GM06990 (cell line): ENCODE data around the gene DCAF5.

ENCODE experiments used
- DNase-seq: peaks from one replicate; pipeline ENCODE4 v3.0.0-alpha.2; 2011; ENCODE audit not compliant: insufficient read length; ENCODE audit errors: extremely low read depth
- H3K27me3 ChIP-seq: replicated peaks from 2 replicates; pipeline ENCODE4 v1.6.0; 2011; ENCODE audit warnings: low read length; ENCODE audit not compliant: control insufficient read depth, insufficient read depth
- H3K36me3 ChIP-seq: 2 replicates; pipeline ENCODE4 v1.5.1; 2011; ENCODE audit warnings: low read length; ENCODE audit not compliant: control insufficient read depth, insufficient read depth
- H3K4me3 ChIP-seq: replicated peaks from 2 replicates; pipeline ENCODE4 v1.5.1; 2011; ENCODE audit warnings: low read depth, mild to moderate bottlenecking, control low read depth, low read length
- TF ChIP-seq, protein P1 (sequence below): IDR thresholded peaks from 2 replicates; pipeline ENCODE4 v1.5.1; 2011; ENCODE audit warnings: low read length, control low read depth, mild to moderate bottlenecking, inconsistent platforms; ENCODE audit not compliant: insufficient read depth, poor library complexity, severe bottlenecking

The DCAF5 gene

DNA sequence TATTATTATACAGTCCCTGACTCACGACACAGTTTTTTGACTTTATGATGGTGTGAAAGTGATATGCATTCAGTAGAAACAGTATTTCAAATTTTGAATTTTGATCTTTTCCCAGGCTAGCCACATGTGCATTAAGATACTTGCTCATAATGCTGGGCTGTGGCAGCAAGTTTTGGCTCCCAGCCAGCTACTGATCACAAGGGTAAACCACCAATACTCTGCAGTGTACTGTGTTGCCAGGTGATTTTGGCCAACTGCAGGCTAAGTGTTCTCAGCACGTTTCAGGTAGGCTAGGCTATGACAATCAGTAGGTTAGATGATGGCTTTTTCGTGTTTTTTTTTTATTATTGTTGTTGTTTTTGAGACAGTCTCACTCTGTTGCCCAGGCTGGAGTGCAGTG lies 104.5 kb downstream of the DCAF5 start:
- TF ChIP-seq, protein P1, sequence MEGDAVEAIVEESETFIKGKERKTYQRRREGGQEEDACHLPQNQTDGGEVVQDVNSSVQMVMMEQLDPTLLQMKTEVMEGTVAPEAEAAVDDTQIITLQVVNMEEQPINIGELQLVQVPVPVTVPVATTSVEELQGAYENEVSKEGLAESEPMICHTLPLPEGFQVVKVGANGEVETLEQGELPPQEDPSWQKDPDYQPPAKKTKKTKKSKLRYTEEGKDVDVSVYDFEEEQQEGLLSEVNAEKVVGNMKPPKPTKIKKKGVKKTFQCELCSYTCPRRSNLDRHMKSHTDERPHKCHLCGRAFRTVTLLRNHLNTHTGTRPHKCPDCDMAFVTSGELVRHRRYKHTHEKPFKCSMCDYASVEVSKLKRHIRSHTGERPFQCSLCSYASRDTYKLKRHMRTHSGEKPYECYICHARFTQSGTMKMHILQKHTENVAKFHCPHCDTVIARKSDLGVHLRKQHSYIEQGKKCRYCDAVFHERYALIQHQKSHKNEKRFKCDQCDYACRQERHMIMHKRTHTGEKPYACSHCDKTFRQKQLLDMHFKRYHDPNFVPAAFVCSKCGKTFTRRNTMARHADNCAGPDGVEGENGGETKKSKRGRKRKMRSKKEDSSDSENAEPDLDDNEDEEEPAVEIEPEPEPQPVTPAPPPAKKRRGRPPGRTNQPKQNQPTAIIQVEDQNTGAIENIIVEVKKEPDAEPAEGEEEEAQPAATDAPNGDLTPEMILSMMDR, result no peak
- no peak overlapping the region for H3K4me3 ChIP-seq
- H3K36me3 ChIP-seq, result peaks cover 2% of the 10 kb centered on the region
- no peak for DNase-seq
- H3K27me3 ChIP-seq, result no peaks in the 10 kb centered on the region

GRCh38 chr14:69047255-69047654 lies 105.7 kb downstream of the DCAF5 start:
- no peak overlapping the region for H3K4me3 ChIP-seq
- TF ChIP-seq, protein P1, result no peak
- DNase-seq, result no peak
- H3K27me3 ChIP-seq, result no peaks in the 10 kb centered on the region
- no peaks in the 10 kb centered on the region for H3K36me3 ChIP-seq

GRCh38 chr14:69046476-69046860 lies 106.5 kb downstream of the DCAF5 start:
- Histone ChIP-seq H3K4me3 (no peak overlapping the region), H3K36me3 (no peaks in the 10 kb centered on the region), H3K27me3 (no peaks in the 10 kb centered on the region)
- TF ChIP-seq, protein P1, result no peak
- no peak for DNase-seq

DNA sequence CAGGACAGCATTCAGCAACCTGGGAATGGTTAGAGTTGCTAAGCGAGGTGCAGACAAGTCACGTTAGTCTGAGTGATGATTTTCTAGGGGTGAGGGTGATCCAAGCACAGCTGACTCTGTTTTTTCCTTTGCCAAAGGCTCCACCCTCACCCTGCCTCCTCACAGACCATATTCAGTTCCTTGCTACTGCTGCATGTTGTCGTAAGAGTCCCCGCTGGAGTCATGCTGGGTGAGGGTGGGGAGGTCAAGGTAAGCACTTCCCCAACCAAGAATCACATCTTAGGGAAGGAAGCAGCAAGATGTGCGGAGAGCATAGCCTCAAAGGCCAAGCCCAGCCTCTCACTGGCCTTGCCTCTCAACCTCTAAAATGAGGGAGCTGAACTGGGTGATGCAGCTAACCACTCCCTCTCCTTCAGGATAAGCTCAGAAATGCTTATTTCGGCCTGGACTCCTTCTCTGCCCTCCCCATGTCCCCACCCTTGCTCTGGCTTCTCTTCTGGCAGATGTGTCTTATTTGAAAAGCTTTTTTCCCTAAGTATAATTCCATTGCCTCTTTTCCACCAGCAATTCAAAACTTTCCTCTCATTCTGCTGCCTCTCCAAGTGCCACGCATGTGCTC lies 107.0 kb downstream of the DCAF5 start:
- DNase-seq, result no peak
- Histone ChIP-seq H3K36me3 (no peaks in the 10 kb centered on the region), H3K27me3 (no peaks in the 10 kb centered on the region), H3K4me3 (no peak overlapping the region)
- TF ChIP-seq, protein P1, result no peak

DNA sequence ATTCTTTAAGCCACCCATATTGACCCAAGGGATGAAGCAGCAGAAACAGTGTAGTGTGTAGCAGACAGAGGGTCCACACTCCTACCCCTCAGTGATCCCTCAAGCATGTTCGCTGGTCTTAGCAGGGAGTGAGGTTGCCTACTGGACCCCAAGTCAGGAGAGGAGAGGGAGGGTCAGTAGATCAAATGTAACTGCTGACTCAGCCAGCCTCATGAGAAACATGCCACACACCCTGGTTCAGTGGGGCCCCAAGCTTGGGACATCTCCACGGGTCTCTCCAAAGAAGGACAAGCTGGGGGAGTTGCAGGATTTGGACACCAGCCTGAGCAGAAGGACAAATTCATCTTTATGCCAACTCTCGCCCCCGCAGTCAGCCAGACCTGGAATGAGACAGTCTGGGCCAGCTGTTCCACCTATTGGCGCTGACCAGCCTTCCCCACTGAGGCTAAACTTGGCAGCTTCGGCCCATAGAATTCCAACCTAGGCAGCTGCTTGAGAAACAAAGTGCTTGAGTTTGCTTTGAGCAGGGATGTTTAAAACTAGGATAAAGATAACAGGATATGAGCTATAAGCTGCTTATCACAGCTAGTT lies 107.9 kb downstream of the DCAF5 start:
- TF ChIP-seq, protein P1, result no peak

More for the DNA sequence above, 107.9 kb downstream of the DCAF5 start:
- DNase-seq, result no peak
- no peaks in the 10 kb centered on the region for H3K27me3 ChIP-seq
- no peaks in the 10 kb centered on the region for H3K36me3 ChIP-seq
- H3K4me3 ChIP-seq, result no peak overlapping the region
